Activated naive CD4-positive, alpha-beta T cell treated with anti-CD3 and anti-CD28 coated beads, Interleukin-2, amount 50 U/mL, for 72 hours (primary cell): ENCODE measurements around the gene DKK3. TPM values are rescaled to one million over a fixed set of nuclear protein-coding genes. Genes with fewer than 3 reads are reported as not detected.
"Not testable (repeated sequence)": the region's sequence is repeated elsewhere in the genome, so short reads cannot be mapped to it uniquely, and the experiment has no call there.

ENCODE experiments used
- ATAC-seq, 2 donors: fragments of 150-1000 bp; cut with Tn5 transposase; 2 replicates each; pipeline ENCODE4 v1.10.0; 2021; ENCODE audit warnings: mild to moderate bottlenecking in 2 of 2, moderate library complexity in 2 of 2
- DNase-seq, 2 donors: peaks; one replicate each; pipeline ENCODE4 v3.0.0; 2021 to 2022; ENCODE audit warnings: low spot score in 2 of 2
- H3K27ac Mint-ChIP-seq, 2 donors: one replicate each; pipeline ENCODE4 v1.8.0; 2022; ENCODE audit warnings: mild to moderate bottlenecking in 2 of 2, mixed read lengths in 2 of 2
- H3K36me3 Mint-ChIP-seq, 2 donors: one replicate each; pipeline ENCODE4 v1.8.0; 2022; ENCODE audit warnings: mixed read lengths in 2 of 2
- H3K9me3 Mint-ChIP-seq, 2 donors: one replicate each; pipeline ENCODE4 v1.8.0; 2022; ENCODE audit warnings: mixed read lengths in 2 of 2
- total RNA-seq, 2 donors: library from RNA; stranded (reverse); gene quantifications; one replicate each; pipeline ENCODE4 v1.2.3, GENCODE V29; 2022

Gene DKK3
- total RNA-seq, 2 donors from 2014 or later, result not detected

- no peaks in the 10 kb centered on the region for H3K9me3 Mint-ChIP-seq
- H3K36me3 Mint-ChIP-seq, result no peaks in the 10 kb centered on the region
- H3K27ac Mint-ChIP-seq, result no peak overlapping the region
- DNase-seq, result no peak
- no peak for ATAC-seq
Measured at GRCh38 chr11:12042215-12042676, 33.8 kb upstream of the DKK3 start.

GRCh38 chr11:12040719-12041118, 32.3 kb upstream of the DKK3 start:
- ATAC-seq, H3K27ac Mint-ChIP-seq, H3K9me3 Mint-ChIP-seq, H3K36me3 Mint-ChIP-seq, DNase-seq: not testable (repeated sequence)

GRCh38 chr11:12032968-12033367, 24.5 kb upstream of the DKK3 start:
- Mint-ChIP-seq H3K27ac (no peak overlapping the region), H3K9me3 (no peaks in the 10 kb centered on the region), H3K36me3 (no peaks in the 10 kb centered on the region)
- DNase-seq, result no peak
- no peak for ATAC-seq

GRCh38 chr11:12031856-12032544, 23.6 kb upstream of the DKK3 start:
- H3K27ac Mint-ChIP-seq, result no peak overlapping the region
- ATAC-seq (no peak), DNase-seq (no peak)
- no peaks in the 10 kb centered on the region for H3K9me3 Mint-ChIP-seq
- no peaks in the 10 kb centered on the region for H3K36me3 Mint-ChIP-seq

- Mint-ChIP-seq H3K27ac (no peak overlapping the region), H3K9me3 (no peaks in the 10 kb centered on the region), H3K36me3 (no peaks in the 10 kb centered on the region)
- ATAC-seq, result no peak
- DNase-seq, result no peak
Measured at GRCh38 chr11:12029738-12030363, 21.4 kb upstream of the DKK3 start.

- DNase-seq (no peak), ATAC-seq (no peak)
- Mint-ChIP-seq H3K9me3 (peaks cover 0 to 7% of the 10 kb centered on the region in 2 donors), H3K27ac (no peak overlapping the region), H3K36me3 (peaks cover 4 to 6% of the 10 kb centered on the region in 2 donors)
Measured at GRCh38 chr11:12029119-12029518, 20.7 kb upstream of the DKK3 start.

- ATAC-seq, result no peak
- H3K27ac Mint-ChIP-seq, result no peak overlapping the region
Measured at GRCh38 chr11:12028303-12028702, 19.9 kb upstream of the DKK3 start.

GRCh38 chr11:12026331-12027211, 18.1 kb upstream of the DKK3 start:
- DNase-seq (no peak), ATAC-seq (no peak)
- H3K27ac Mint-ChIP-seq, result peak overlapping the region in 1 of 2 donors; percentile 78
- H3K36me3 Mint-ChIP-seq, result peaks cover 4 to 12% of the 10 kb centered on the region in 2 donors
- peaks cover 0 to 11% of the 10 kb centered on the region in 2 donors for H3K9me3 Mint-ChIP-seq

More at GRCh38 chr11:12028303-12028702, 19.9 kb upstream of the DKK3 start:
- peaks cover 0 to 11% of the 10 kb centered on the region in 2 donors for H3K9me3 Mint-ChIP-seq
- H3K36me3 Mint-ChIP-seq, result peaks cover 4 to 12% of the 10 kb centered on the region in 2 donors
- no peak for DNase-seq

GRCh38 chr11:12024254-12024926, 16.0 kb upstream of the DKK3 start:
- DNase-seq (no peak), ATAC-seq (no peak)
- Mint-ChIP-seq H3K36me3 (peaks cover 4 to 12% of the 10 kb centered on the region in 2 donors), H3K27ac (no peak overlapping the region), H3K9me3 (peaks cover 0 to 11% of the 10 kb centered on the region in 2 donors)

GRCh38 chr11:12023015-12023414, 14.6 kb upstream of the DKK3 start:
- ATAC-seq (no peak), DNase-seq (no peak)
- peaks cover 0 to 11% of the 10 kb centered on the region in 2 donors for H3K9me3 Mint-ChIP-seq
- peaks cover 4 to 12% of the 10 kb centered on the region in 2 donors for H3K36me3 Mint-ChIP-seq
- no peak overlapping the region for H3K27ac Mint-ChIP-seq

GRCh38 chr11:12020546-12020945, 12.1 kb upstream of the DKK3 start:
- peaks cover 0 to 11% of the 10 kb centered on the region in 2 donors for H3K9me3 Mint-ChIP-seq
- peaks cover 4 to 12% of the 10 kb centered on the region in 2 donors for H3K36me3 Mint-ChIP-seq
- ATAC-seq (no peak), DNase-seq (no peak)
- H3K27ac Mint-ChIP-seq, result no peak overlapping the region

GRCh38 chr11:12019866-12020416, 11.5 kb upstream of the DKK3 start:
- H3K27ac Mint-ChIP-seq, result no peak overlapping the region
- no peak for DNase-seq
- peaks cover 0 to 11% of the 10 kb centered on the region in 2 donors for H3K9me3 Mint-ChIP-seq
- no peak for ATAC-seq
- peaks cover 4 to 12% of the 10 kb centered on the region in 2 donors for H3K36me3 Mint-ChIP-seq

- Mint-ChIP-seq H3K36me3 (peaks cover under 1 to 8% of the 10 kb centered on the region in 2 donors), H3K27ac (no peak overlapping the region), H3K9me3 (peaks cover 0 to 6% of the 10 kb centered on the region in 2 donors)
- no peak for DNase-seq
- ATAC-seq, result no peak
Measured at GRCh38 chr11:12019337-12019736, 10.9 kb upstream of the DKK3 start.

GRCh38 chr11:12017865-12018453, 9.5 kb upstream of the DKK3 start:
- H3K27ac Mint-ChIP-seq, result no peak overlapping the region
- ATAC-seq (no peak), DNase-seq (no peak)
- H3K36me3 Mint-ChIP-seq, result no peaks in the 10 kb centered on the region
- no peaks in the 10 kb centered on the region for H3K9me3 Mint-ChIP-seq

GRCh38 chr11:12017243-12017678, 8.8 kb upstream of the DKK3 start:
- DNase-seq (no peak), ATAC-seq (no peak)
- H3K9me3 Mint-ChIP-seq, result no peaks in the 10 kb centered on the region
- no peak overlapping the region for H3K27ac Mint-ChIP-seq
- no peaks in the 10 kb centered on the region for H3K36me3 Mint-ChIP-seq

- Mint-ChIP-seq H3K9me3 (no peaks in the 10 kb centered on the region), H3K27ac (no peak overlapping the region), H3K36me3 (no peaks in the 10 kb centered on the region)
- ATAC-seq, result no peak
- DNase-seq, result no peak
Measured at GRCh38 chr11:12016246-12016645, 7.8 kb upstream of the DKK3 start.
